HepG2 (cell line): ENCODE results near the gene KLHL28. TPM values are rescaled to one million over a fixed set of nuclear protein-coding genes. Genes with fewer than 3 reads are reported as not detected.

Source experiments
- BRF2 ChIP-seq: sonication (generic); formaldehyde crosslinking; IDR thresholded peaks from 2 replicates; pipeline ENCODE4 v1.8.1; 2022; ENCODE audit warnings: mild to moderate bottlenecking, missing genetic modification reagents
- CCDC6 ChIP-seq: sonication (generic); formaldehyde crosslinking; IDR thresholded peaks from 2 replicates; pipeline ENCODE4 v1.8.1; 2022; ENCODE audit warnings: mild to moderate bottlenecking, missing genetic modification reagents, moderate library complexity
- CREM ChIP-seq, 2 experiments: sonication (generic) in 1 of 2; formaldehyde crosslinking in 1 of 2; IDR thresholded peaks; 2 replicates each; pipeline versions ENCODE4 v1.4.0 to v1.6.1; 2016 to 2020; ENCODE audit warnings: antibody characterized with exemption in 1 of 2, mild to moderate bottlenecking in 1 of 2, missing genetic modification reagents in 1 of 2
- EP300 ChIP-seq, 3 experiments: sonication (generic) in 1 of 3; formaldehyde crosslinking in 1 of 3; IDR thresholded peaks; 2 replicates each; pipeline versions ENCODE4 v1.5.1 to v1.6.1; 2011 to 2020; ENCODE audit warnings: low read depth in 2 of 3, low read length in 2 of 3, borderline replicate concordance in 1 of 3, improper control_type of control experiment in 1 of 3, mild to moderate bottlenecking in 1 of 3, missing genetic modification reagents in 1 of 3, moderate library complexity in 1 of 3
- ISL2 ChIP-seq: sonication (generic); formaldehyde crosslinking; IDR thresholded peaks from 2 replicates; pipeline ENCODE4 v1.5.0; 2020; ENCODE audit warnings: missing genetic modification reagents
- KLF15 ChIP-seq: sonication (generic); formaldehyde crosslinking; IDR thresholded peaks from 2 replicates; pipeline ENCODE4 v1.8.1; 2023; ENCODE audit warnings: borderline replicate concordance, mild to moderate bottlenecking, inconsistent platforms, missing genetic modification reagents, mixed read lengths
- MYPOP ChIP-seq: sonication (generic); formaldehyde crosslinking; IDR thresholded peaks from 2 replicates; pipeline ENCODE4 v1.8.1; 2023; ENCODE audit warnings: mild to moderate bottlenecking, moderate library complexity, missing genetic modification reagents
- RNF219 ChIP-seq: sonication (generic); formaldehyde crosslinking; IDR thresholded peaks from 2 replicates; pipeline ENCODE4 v1.5.0; 2020; ENCODE audit warnings: mild to moderate bottlenecking, missing genetic modification reagents
- SALL2 ChIP-seq: sonication (generic); formaldehyde crosslinking; IDR thresholded peaks from 2 replicates; pipeline ENCODE4 v1.8.1; 2023; ENCODE audit warnings: mild to moderate bottlenecking, missing genetic modification reagents, inconsistent platforms
- SIN3A ChIP-seq: IDR thresholded peaks from 2 replicates; pipeline ENCODE4 v1.6.1; 2011; ENCODE audit warnings: low read depth, mild to moderate bottlenecking, control low read depth, low read length, borderline replicate concordance
- TCF12 ChIP-seq, 2 experiments: fragments of 450-650 bp in 1 of 2; sonication (generic) in 1 of 2; formaldehyde crosslinking in 1 of 2; IDR thresholded peaks; 2 replicates each; pipeline versions ENCODE4 v1.6.1 to v1.8.0; 2017 to 2022; ENCODE audit warnings: antibody characterized with exemption in 1 of 2, mild to moderate bottlenecking in 1 of 2, missing genetic modification reagents in 1 of 2, moderate library complexity in 1 of 2
- ZHX2 ChIP-seq, 2 experiments: sonication (generic) in 1 of 2; formaldehyde crosslinking in 1 of 2; IDR thresholded peaks; 2 replicates each; pipeline versions ENCODE4 v1.6.1 to v1.9.0; 2014 to 2022; ENCODE audit warnings: antibody characterized with exemption in 1 of 2, borderline replicate concordance in 1 of 2, inconsistent platforms in 1 of 2, low read depth in 1 of 2, missing genetic modification reagents in 1 of 2
- ZNF329 ChIP-seq: sonication (generic); formaldehyde crosslinking; IDR thresholded peaks from 2 replicates; pipeline ENCODE4 v1.9.0; 2021; ENCODE audit warnings: low read depth, mild to moderate bottlenecking, missing genetic modification reagents
- ZNF468 ChIP-seq: sonication (generic); formaldehyde crosslinking; IDR thresholded peaks from 2 replicates; pipeline ENCODE4 v1.8.0; 2022; ENCODE audit warnings: mild to moderate bottlenecking, moderate library complexity, missing genetic modification reagents
- ZNF878 ChIP-seq: sonication (generic); formaldehyde crosslinking; IDR thresholded peaks from 2 replicates; pipeline ENCODE4 v1.8.1; 2023; ENCODE audit warnings: mild to moderate bottlenecking, missing genetic modification reagents, moderate library complexity
- polyA plus RNA-seq, 8 experiments: library from polyadenylated mRNA; depleted of rRNA in 3 of 8; stranded (reverse) in 7 of 8; unstranded in 1 of 8; fragments of >200 nt; fragmentation: Illumina TruSeq in 4 of 8; extraction: Trizol in 4 of 8; gene quantifications; 2 replicates each; pipeline versions ENCODE4 v1.2.1 to v1.2.3, GENCODE V29; 2011 to 2016; ENCODE audit warnings: low read depth in 4 of 8, missing spikeins in 1 of 8, mixed read lengths in 1 of 8; ENCODE audit not compliant: insufficient read depth in 1 of 8
- total RNA-seq, 5 experiments: library from RNA; depleted of rRNA; stranded (reverse); fragments of >200 nt; fragmentation: Illumina TruSeq; extraction: Trizol; gene quantifications; 2 replicates each; pipeline ENCODE4 v1.2.3, GENCODE V29; 2016; ENCODE audit warnings: low read depth in 1 of 5

The KLHL28 gene
- total and polyA plus RNA-seq, 2 of the 13 experiments (the other 11 are each of a cell fraction or from before 2014, with no cell fraction given), result 3.4 to 6.6 TPM

- TF ChIP-seq EP300 (IDR thresholded peaks at IDR 0.05; ENCODE audit: low read depth in 2 of 2, low read length in 2 of 2) (peak in 1 of 2 experiments; percentile 46; a peak in 2 of 4 replicates), EP300 (CRISPR knock-in tag; IDR thresholded peaks at IDR 0.05; ENCODE audit: borderline replicate concordance) (no peak), ZHX2 (IDR thresholded peaks at IDR 0.05; ENCODE audit: low read depth) (peak; percentile 24; the same call in 1 of the 2 replicates), ZHX2 (CRISPR knock-in tag; IDR thresholded peaks at IDR 0.05; ENCODE audit: borderline replicate concordance) (no peak), KLF15 (CRISPR knock-in tag) (peak; percentile 40; the same call in 1 of the 2 replicates), CREM (IDR thresholded peaks at IDR 0.05) (peak; percentile 97), CREM (CRISPR knock-in tag; IDR thresholded peaks at IDR 0.05) (no peak), ZNF878 (peak; percentile 53; the same call in 1 of the 2 replicates), CCDC6 (peak; percentile 81), MYPOP (peak; percentile 90), ISL2 (CRISPR knock-in tag) (peak; percentile 3), ZNF468 (no peak), BRF2 (CRISPR knock-in tag) (no peak), ZNF329 (CRISPR knock-in tag) (peak; percentile 21; the same call in 1 of the 2 replicates), RNF219 (0 out of 2 replicates have a peak, but pooled peaks have one; percentile 21), TCF12 (IDR thresholded peaks at IDR 0.05) (no peak), TCF12 (CRISPR knock-in tag; IDR thresholded peaks at IDR 0.05) (no peak), SIN3A (peak; percentile 98), SALL2 (peak; percentile 30; the same call in 1 of the 2 replicates)
These were observed at the start of gene KLHL28, which contains the start of gene TOGARAM1 (continued) for GRCh38 chr14:44961554-44962333.
